ENCODE measurements around the gene RPL3.

The RPL3 gene

DNA sequence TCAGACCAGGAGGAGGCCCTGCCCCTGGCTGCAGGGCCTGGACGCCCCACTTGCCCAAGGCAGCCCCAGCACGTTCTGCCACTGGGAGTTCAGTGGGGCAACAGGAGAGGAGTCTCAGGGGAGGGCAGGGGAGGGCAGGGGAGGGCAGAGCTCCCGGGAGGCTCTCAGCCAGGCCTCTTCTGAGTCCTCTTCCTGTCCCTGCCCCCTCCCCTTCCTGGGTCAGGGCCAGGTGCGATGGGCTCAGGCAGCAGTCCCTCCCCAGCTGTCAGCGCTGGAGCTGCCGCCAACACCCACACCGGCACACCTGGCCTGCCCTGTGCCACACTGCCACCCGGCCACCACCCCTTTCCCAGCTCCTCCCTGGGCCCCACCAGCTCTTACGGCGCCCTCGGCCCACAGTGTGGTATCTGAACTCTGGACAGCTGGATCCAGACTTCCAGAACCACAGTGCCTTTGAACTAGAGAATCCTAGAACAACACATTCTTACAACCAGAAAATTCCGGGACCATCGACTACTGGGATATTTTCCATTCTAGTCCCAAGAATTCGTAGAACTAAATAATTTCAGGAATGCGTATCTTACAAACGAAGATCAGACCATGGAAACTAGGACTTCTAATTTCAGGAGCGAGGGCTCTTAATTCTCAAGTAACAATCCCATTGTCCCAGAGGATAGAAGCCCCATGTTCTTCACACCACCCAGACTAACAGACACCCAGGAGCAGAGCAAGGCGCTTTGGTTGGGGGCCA, 21.8 kb downstream of the RPL3 start:
- DNase-seq: no peak

DNA sequence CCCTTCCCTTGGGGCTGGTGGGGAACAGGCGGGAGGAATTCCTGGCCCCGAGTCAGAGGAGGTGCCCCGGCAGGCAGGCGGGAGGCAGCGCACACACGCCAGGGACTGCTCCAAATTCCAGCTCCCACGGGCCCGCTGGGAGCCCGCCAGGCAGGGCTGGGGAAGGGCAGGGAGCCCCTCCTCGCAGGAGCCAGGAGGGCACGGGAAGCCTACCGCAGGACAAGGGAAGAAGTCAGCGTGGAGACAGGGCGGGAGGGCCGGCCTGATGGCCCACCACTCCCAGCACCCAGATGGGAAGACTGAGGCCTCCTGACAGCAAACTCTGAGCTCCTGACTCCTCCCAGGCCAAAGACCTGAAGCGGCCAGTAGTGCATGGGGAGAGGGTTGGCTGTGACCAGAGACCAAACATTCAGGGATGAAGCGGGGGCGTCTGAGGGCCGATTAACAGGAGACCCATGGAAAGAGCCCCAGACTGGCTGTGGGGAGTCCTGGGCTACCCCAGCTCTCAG, 22.4 kb downstream of the RPL3 start:
- DNase-seq: no peak

DNA sequence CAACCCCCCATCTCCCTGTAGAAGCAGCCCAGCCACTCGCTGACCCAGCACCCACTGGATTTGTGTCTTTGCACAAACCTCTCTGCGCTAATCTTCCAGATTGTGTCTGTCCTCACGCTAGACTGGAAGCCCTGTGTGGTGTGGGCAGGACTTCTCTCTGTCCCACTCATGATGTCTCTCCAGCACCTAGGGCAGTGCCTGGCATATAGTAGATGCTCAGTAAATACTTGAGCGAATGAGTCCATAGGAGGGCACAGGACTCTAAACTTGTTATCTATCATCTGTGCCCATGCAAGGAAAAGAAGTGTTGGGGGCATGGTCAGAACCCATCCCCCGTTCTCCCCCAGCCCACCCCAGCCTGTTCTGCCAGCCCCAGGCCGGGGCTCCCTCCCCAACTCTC, 22.9 kb downstream of the RPL3 start:
- DNase-seq: no peak

DNA sequence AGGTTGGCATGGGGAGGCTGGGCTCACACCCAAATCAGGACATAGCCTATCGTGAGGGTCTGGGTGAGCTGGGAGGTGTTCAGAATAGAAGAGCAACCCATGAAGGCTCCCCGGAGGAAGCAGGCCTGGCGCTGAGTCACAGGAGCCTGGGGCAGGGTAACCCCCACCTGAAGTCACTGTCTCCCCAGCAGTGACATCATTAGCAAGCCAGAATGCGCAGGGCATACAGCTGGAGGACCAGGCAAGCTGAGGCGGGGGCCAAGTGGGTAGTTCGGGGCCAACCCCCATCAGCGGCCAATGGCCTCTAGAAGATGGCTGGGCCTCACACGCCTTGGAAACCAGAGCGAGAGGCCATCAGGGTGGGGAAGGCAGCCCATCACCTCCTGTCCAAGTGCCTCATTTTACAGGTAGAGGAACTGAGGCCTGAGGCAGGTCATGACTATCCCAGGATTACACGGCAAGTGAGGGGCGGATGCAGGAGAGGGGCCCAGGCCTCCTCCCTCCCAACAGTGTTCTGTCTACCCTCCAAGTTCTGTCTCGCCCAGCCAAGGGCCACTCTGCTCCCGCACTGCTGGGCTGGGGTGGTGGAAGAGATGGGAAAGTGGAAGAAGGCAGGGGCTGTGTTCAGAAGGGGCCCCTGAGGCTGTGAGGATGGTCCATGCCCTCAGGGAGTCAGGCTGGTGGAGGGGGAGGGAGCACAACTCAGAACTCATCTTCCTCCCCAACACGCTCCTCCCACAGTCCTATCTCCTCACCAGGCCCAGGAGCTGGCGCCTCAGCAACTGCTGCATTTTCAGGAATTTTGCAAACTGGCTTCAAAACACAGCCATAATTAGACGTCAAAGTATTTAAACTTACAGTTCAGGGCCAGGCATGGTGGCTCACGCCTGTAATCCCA, 24.6 kb downstream of the RPL3 start:
- DNase-seq: no peak

DNA sequence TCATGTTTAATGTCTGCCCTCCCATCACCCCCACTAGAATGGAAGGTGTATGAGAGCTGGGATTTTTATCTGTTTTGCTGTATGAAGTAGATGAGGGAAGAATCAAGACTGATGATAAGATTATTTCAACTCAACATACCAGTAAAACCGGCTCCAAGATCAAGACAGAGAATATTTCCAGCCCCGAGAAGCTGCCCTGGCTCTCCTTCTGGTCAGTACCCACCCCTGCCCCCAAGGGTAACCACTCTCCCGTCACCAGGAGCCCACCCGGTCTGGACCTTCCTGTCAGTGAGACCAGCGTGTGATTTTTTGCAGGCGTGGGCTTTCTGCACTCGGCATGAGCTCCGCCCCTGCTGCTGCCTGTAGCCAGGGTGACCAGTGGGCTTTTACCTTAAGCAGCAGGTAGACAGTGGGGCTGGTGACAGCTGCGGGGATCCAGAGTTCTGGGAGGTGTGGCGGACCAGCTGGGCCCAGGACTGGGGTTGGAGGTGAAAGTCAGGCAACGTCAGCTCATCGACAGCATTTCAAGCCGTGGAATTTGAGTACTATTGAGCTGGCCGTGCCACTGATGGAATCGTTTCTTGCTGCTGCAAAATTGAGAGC, 25.6 kb downstream of the RPL3 start:
- DNase-seq: no peak

DNA sequence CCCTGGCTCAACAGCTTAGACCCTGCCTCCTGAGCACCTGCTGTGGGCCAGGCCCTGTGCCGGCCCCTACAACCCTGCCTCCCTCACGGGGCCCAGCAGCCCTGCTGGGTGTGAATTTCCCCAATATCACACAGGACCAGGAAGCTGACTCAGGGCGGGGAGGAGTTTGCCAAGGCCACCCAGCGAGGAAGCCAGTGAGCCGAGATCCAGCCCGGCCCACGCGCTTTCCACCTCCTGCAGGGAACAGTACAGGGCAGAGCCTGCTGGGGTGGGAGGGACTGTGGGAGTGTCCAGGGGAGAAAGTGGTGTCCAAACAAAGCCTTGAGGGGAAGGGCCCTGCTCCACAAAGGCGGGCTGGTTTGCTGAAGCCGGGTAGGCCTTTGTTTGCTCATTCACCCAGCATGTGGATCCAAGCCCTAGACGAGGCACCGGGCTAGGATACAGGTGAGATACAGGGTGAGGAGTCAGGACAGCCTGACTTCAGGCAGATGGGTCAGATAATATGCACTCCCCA, 26.8 kb downstream of the RPL3 start:
- peak; percentile 88 for DNase-seq

DNA sequence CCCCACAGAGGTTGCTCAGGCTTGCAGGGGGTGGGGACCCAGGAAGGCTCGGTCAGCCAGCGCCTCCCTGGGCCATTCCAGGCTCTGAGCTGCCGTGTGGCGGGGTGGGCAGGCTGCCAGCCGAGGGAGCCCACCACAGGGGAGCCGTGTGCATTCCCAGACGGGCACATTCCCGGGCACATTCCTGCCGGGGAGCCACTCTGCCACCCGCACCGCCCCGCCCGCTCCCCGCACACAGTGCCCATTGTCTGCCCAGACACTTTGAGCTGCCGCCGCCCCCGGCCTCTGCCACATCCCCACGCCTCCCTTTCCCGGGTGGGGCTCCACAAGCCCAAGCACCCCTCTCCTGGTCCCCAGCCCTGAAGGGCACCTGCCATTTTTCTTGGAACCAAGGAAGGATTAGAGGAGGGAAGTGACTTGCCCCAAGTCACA, 27.4 kb downstream of the RPL3 start:
- no peak for DNase-seq

DNA sequence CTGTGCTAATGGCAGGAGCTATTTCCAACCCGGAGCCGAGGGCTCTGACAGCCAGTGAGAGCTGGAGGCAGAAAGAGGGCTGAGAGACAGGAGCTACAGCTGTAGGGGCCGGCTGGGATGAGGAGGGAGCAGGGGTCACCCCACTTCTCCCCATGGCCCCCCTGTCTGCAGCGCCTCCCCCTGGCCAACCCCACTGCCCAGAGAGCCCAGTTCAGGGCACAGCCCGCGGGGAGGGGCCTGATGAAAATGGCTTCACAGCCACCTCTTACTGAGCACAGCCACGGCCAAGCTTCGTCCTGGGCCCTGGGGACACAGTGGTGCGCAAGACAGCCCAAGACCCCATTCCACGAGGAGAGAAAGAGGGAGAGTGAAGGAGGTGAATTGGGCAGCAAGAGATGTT, 27.9 kb downstream of the RPL3 start:
- DNase-seq: no peak

DNA sequence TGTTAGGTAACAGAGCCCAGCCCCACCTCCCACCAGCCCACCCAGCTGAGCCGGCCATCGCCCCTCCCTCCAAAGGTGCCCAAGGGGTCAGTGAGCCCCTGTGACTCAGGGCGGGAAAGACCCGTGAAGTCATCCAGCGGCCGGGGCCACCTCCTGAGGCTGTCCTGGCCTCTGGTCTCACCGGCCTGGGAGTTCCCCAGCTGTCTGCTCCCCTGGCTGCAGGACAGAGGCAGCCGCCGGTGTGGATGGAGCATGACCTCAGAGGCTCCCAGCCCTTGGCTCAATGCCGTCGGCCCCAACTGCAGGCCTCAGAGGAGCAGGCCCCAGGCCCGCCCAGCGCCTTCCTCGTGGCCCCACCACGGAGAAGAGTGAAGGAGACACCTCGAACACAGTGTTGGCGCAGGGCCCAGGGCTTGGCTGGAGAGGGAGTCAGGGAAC, 28.7 kb downstream of the RPL3 start:
- no peak for DNase-seq

DNA sequence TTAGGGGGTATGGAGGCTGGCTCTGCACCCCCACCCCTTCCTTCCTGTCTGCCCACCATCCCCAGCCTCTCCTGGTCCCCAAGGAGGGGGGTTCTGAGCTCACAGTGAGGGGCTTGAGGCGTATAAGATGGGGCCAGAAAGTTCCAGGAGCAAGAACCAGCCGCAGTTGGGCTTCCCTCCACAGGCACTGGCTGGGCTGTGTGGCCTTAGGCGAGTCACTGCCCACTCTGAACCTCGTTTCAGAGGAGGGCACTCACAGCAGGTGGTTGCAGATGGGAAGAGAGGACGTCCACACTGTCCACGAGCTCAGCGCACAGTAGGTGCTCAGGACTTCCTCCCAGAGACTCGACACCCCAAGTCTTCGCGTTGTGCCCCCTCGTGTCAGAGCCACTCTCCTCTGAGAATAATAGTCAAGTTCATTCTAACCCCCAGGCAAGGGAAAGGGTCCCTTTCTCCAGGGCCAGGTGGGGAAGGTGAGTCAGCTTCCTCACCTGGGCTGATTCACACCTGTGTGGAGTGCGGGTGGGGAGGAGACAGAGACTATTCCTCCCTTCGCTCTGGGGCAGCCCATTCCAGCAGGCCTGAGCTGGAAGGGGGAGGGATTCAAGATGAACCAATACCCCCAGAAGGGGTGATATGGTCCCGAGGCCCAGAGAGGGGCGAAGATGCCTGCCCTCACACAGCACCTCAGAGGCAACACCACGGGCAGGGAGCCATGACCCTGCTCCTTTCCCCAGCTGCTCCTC, 29.3 kb downstream of the RPL3 start:
- no peak for DNase-seq

DNA sequence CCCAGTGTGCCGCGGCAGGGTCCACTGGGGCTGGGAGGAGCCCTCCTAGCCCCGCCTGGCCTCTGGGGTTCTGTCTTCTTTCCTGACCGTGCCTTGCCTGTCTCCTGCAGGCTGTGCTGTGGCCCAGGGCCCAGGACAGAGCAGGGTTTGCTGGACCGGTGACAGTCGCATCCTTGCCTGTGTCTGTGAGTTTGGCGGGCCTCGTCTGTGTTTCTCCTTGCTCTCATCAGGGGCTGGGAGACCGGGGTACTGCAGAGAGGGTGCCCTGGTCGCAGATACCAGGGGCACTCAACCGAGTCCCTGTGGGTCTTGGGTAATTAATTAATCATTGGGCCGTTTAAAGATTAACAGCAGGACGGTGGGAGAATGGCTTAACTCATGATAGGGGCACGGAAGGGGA, 29.9 kb downstream of the RPL3 start:
- no peak for DNase-seq

DNA sequence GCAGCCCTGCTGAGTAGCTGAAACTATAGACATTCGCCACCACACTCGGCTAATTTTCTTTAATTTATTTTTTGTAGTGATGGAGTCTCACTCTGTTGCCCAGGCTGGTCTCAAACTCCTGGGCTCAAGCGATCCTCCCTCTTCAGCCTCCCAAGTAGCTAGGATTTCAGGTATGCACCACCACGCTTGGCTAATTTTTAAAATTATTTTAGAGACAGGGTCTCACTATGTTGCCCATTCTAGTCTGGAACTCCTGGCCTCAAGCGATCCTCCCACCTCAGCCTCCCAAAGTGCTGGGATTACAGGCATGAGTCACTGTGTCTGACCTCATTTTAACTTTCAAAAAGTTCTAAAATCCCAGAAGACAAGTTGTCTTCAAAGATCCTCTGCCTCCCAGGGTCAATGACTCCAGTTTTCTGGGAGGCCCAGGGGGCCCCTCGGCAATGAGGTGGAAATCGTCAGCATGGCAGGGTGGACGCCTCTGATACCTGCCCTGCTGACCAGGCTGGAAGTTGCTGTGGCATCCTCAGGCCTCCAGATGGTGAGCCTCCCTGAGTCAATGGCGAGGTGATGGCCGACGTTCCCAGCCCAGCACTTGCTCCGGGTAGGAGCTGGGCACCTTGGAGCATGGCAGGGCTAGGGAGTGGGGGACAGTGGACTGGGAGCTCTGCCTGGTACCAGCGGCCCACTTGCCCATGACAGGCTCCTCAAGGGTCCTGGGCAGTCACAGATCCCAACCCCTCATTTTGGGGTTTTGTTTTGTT, 31.1 kb downstream of the RPL3 start:
- DNase-seq: no peak

DNA sequence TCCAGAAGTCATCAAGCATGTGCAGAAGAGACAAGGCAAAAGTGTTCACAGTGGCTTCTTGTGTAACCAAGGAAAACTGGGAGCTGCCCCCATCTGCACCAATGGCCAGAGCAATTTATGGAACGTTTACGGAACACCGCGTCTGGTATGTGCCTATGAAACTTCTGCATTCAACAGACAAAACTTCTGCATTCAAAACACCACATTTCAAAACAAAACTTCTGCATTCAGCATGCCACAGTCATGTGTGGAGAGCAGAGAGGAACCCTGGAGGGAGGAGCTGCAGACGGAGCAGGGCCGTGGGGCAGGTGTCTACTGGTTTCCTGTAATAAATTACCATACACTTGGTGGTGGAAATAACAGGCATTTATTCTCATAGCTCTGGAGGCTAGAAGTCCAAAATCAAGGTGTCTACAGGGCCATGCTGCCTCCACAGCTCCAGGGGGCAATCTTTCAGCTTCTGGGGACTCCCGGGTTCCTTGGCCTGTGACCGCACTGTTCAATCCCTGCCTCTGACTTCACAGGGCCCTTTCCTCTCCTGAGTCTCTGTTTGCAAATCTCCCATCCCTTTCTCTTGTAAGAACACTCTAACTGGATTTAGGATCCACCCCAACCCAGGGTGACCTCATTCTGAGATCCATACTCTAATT, 32.2 kb downstream of the RPL3 start:
- peak; percentile 91 for DNase-seq

DNA sequence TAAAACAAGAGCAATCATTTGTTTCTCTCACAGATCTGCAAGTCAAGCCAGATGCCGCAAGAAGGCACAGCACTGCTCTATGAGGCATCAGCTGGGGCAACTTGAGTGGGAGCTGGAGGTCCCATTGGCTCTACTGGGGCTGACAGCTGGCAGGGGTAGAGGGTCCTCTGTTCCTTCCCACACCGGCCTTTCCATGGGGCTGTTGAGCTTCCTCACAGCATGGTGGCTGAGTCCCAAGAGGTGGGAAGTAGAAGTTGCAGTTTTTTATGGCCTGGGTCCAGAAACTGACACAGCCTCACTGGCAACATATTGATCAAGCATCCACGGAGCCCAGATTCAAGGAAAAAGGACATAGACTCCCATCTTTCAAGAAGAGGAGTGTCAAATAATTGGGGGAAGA, 34.4 kb downstream of the RPL3 start:
- no peak for DNase-seq

DNA sequence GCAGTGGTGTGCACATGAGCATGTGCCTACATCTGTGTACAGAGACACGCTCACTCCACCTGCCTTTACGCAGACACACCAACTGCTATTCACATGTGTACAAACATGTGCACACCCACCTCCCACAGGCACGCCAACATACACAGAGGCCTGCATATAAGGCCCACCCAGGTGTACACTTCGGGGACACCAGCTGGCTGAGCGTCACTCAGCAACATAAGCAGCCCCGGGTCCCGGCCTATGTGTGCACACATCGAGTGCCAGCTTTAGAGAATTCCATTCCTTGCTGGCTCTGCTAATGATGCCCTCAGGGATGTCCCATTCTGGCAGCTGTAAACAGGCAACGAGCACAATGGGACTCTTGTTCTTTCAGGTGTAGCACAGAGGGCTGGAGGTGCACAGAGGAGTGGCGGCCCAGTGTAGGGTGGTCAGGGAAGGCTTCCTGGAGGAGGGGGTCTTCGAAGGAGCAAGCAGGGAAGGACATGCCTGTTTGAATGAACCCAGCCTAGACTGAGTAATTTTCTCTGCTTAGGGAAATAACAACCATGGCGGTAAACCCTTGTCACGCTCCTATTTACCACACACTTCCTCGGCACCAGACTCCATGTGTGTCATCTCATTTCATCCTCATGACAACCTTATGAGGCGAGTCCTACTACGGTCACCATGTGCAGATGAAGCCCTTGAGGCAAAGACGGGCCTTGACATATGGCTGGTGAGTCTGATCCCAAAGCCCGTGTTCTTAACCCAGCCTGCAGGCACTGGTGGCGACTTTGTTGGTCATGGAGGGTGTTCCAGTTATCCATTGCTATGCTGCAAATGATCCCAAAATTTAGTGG, 35.1 kb downstream of the RPL3 start:
- no peak for DNase-seq

DNA sequence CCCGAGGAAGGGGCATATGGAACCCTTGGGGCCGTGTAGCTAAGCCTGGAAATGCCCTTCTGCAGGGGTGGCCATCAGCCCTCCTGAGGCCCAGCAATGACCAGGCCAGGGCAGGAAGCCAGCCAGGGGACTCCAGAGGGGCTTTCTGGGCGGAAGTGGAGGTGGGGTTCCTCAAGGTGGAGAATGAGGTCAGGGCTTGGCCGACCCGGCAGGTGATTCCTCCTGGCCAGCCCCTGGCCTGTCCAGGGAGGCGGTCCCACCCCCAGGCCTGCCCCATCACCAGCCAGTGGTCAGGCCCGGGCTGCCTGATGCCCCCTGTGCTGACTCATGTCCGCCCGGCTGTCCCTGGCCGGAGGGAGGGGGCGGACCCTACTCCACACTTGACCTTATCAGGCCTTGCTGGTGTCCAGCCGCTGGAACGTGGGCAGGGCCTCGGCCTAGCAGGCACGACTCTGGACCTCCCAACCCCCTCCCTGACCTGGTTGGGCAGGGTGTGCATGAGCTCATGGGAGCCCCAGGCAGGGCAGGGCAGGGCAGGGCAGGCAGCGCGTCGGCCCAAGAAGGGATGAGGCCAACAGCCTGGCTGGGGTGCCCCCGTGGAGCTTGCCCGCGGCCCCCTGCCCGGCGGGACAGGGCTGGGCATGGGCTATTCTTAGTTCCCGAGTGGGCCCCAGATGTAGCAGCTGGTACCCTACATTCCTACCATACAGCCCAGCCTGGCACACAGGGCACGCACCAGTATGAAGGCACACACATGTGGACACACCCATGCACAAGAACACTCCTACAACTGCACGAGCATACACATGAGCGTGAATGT, 35.9 kb downstream of the RPL3 start:
- DNase-seq: no peak

DNA sequence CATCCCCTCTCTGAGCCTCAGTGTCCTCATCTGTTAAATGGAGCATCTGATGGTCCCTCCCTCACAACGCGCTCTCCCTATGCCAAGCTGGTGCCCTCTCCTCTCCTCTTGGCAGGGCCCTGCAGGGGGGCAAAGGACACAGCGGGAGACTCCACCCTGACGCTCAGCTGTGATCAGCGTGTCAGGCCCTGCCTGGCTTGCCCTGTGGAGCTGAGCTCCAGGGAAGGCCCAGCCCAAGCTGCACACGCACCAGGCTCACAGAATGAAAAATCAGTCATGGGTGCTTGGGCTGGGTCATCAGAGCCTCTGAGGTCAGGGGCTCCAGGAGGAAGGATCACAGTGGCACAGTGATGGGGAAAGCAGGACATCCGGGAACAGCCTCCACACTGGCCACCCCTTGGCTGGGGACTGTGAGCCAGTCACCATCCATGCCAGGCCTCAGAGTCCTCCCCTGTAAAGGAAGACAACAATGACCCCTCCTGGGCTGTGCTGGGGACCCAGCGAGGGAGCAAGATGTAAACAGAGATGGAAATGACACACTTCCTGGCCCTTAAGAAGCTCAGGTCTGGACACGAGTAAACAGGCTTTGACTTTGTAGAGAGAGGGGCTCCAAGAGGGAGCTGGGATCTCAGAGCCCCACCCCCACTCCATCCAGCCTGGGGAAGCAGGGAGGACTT, 36.6 kb downstream of the RPL3 start:
- DNase-seq: no peak

DNA sequence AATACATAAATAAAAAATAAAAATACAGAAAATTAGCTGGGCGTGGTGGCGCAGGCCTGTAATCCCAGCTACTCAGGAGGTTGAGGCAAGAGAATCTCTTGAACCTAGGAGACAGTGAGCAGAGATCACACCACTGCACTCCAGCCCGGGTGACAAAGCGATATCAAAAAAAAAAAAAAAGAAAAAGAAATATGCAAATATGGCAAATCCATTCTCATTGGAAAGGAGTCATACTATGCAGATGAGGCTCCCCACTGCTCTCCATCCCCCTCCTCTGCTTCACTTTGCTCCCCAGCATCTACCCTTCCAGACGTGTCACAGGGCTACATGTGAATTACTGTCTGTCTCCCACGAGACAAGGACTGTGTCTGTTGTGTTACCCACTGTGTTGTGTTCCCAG, 38.3 kb downstream of the RPL3 start:
- no peak for DNase-seq

DNA sequence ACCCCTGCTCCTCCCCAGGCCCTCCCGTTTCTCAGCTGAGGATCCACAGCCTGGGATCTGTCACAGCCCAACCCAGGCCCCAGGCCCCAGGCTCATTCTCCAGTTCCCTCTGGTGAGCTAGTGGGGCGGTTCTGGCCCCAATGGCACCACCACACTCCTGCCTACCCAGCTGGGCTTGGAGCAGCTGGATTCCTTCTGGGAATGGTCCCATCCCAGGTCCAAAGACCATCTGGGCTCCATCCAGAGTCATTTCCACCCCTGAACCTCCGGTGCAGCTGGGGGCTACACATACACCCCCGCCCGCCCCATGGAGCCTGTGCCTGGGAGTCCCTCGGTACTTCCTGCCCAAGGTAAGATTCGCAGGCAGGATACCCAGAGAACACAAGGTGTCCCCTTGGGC, 39.2 kb downstream of the RPL3 start:
- no peak for DNase-seq
